Sigmoid colon (tissue), 4 donors: ENCODE data around the gene ACKR2.

Experiments
- CTCF ChIP-seq, 4 experiments: fragments of 450-650 bp in 3 of 4; fragments of 200-600 bp in 1 of 4; IDR thresholded peaks; one replicate each; pipeline ENCODE4 v1.5.1; 2016 to 2019; ENCODE audit warnings: antibody characterized with exemption in 4 of 4, mild to moderate bottlenecking in 3 of 4, moderate library complexity in 2 of 4
- POLR2A ChIP-seq, 2 donors: fragments of 450-650 bp; IDR thresholded peaks; one replicate each; pipeline ENCODE4 v1.6.1; 2016; ENCODE audit warnings: antibody characterized with exemption in 2 of 2, mild to moderate bottlenecking in 2 of 2, moderate library complexity in 2 of 2
- POLR2AphosphoS5 ChIP-seq, 4 donors: sonication (generic); formaldehyde crosslinking; IDR thresholded peaks; one replicate each; pipeline ENCODE4 v1.6.1; 2017; ENCODE audit warnings: antibody characterized with exemption in 4 of 4

- TF ChIP-seq CTCF (IDR thresholded peaks at IDR 0.05) (no peak), POLR2AphosphoS5 (IDR thresholded peaks at IDR 0.05) (no peak), POLR2A (IDR thresholded peaks at IDR 0.05) (no peak)
Observed at GRCh38 chr3:42801048-42801620, 8.1 kb upstream of the ACKR2 start.
